Measurements from ENCODE around the gene VAMP4.

Gene VAMP4

GRCh38 chr1:171718848-171719247 is 23.0 kb downstream of the VAMP4 start:
- peaks cover 8% of the 10 kb centered on the region for H3K4me1 Mint-ChIP-seq
- TF ChIP-seq CTCF (IDR thresholded peaks at IDR 0.05): no peak
- H3K36me3 Mint-ChIP-seq (ENCODE audit: low read depth): peaks cover 33% of the 10 kb centered on the region
- no peaks in the 10 kb centered on the region for H3K27me3 Mint-ChIP-seq (ENCODE audit: low read depth, poor library complexity)
- peaks cover 33% of the 10 kb centered on the region for H3K9me3 Mint-ChIP-seq
- no peak overlapping the region for H3K27ac Mint-ChIP-seq
- H3K4me3 Mint-ChIP-seq: no peak overlapping the region
- no peak for DNase-seq

DNA sequence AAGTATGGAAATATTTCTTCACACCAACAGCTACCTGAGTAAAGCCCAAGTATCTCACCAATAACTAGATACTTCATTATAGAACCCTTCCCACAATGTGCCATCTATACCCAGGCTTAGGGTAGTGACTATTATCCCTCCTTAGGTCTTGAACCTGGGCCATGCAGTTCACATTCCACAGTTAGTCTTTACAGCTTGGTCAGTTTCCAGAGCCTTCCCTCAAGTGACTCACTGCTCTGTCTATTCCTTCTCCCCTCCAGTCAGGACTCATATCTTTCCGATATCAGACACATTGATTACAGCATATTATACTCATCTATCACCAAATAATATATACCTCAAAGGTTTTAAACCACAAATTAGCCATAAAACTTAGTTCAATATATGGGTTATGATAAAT is 23.6 kb downstream of the VAMP4 start:
- TF ChIP-seq CTCF (IDR thresholded peaks at IDR 0.05): no peak
- no peak overlapping the region for H3K27ac Mint-ChIP-seq
- no peak for DNase-seq
- no peaks in the 10 kb centered on the region for H3K27me3 Mint-ChIP-seq (ENCODE audit: low read depth, poor library complexity)
- no peak overlapping the region for H3K4me3 Mint-ChIP-seq
- H3K9me3 Mint-ChIP-seq: peaks cover 26% of the 10 kb centered on the region
- H3K36me3 Mint-ChIP-seq (ENCODE audit: low read depth): peaks cover 27% of the 10 kb centered on the region
- H3K4me1 Mint-ChIP-seq: peaks cover 8% of the 10 kb centered on the region

GRCh38 chr1:171717062-171717718 is 24.7 kb downstream of the VAMP4 start:
- Mint-ChIP-seq H3K4me1 (peaks cover 8% of the 10 kb centered on the region), H3K36me3 (ENCODE audit: low read depth) (peaks cover 17% of the 10 kb centered on the region), H3K4me3 (no peak overlapping the region), H3K27me3 (ENCODE audit: low read depth, poor library complexity) (no peaks in the 10 kb centered on the region), H3K9me3 (peaks cover 16% of the 10 kb centered on the region), H3K27ac (no peak overlapping the region)
- TF ChIP-seq CTCF (IDR thresholded peaks at IDR 0.05): no peak
- no peak for DNase-seq

DNA sequence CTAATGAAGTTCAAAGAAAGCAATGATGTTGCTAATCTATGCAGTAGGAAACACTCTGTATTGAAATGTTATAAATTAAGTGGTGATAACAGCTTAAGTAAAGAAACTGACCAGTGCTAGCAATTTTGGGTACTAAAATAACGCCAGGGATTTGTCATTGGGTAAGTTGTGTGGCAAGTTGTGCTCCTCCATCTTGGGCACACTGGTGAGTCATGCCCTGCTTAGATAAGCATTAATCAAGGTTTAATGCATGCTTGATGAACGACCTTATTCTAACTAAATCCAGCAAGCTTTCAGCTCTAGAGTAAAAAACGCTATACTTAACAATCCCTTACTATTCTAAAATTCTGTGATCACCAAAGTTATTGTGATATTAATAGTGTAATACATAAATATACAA is 25.2 kb downstream of the VAMP4 start:
- no peak overlapping the region for H3K27ac Mint-ChIP-seq
- H3K4me3 Mint-ChIP-seq: no peak overlapping the region
- no peak for TF ChIP-seq CTCF (IDR thresholded peaks at IDR 0.05)
- H3K27me3 Mint-ChIP-seq (ENCODE audit: low read depth, poor library complexity): no peaks in the 10 kb centered on the region
- peaks cover 8% of the 10 kb centered on the region for H3K4me1 Mint-ChIP-seq
- peaks cover 16% of the 10 kb centered on the region for H3K36me3 Mint-ChIP-seq (ENCODE audit: low read depth)
- peaks cover 13% of the 10 kb centered on the region for H3K9me3 Mint-ChIP-seq
- no peak for DNase-seq

DNA sequence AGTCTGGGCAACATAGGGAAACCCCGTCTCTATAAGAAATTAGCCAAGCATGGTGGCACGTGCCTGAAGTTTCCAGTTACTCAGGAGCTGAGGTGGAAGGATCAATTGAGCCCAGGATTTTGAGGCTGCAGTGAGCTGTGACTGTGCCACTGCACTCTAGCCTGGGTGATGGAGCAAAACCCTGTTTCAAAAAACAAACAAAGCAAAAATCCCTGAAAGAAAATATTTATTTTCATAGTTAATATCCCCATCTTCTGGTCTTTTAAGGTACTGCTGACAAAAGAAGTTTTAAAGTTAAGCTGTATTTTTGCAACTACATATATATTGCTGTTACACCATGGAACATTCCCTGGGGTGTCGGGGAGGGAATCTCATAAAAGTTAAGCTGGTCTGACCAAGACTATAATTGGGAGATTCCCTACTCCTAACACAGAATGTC is 26.0 kb downstream of the VAMP4 start:
- no peak overlapping the region for H3K4me3 Mint-ChIP-seq
- TF ChIP-seq CTCF (IDR thresholded peaks at IDR 0.05): no peak
- H3K4me1 Mint-ChIP-seq: peaks cover 8% of the 10 kb centered on the region
- peaks cover 8% of the 10 kb centered on the region for H3K36me3 Mint-ChIP-seq (ENCODE audit: low read depth)
- peak; percentile 4 for DNase-seq
- peak overlapping the region; percentile 78 for H3K27ac Mint-ChIP-seq
- H3K27me3 Mint-ChIP-seq (ENCODE audit: low read depth, poor library complexity): no peaks in the 10 kb centered on the region
- peaks cover 6% of the 10 kb centered on the region for H3K9me3 Mint-ChIP-seq

DNA sequence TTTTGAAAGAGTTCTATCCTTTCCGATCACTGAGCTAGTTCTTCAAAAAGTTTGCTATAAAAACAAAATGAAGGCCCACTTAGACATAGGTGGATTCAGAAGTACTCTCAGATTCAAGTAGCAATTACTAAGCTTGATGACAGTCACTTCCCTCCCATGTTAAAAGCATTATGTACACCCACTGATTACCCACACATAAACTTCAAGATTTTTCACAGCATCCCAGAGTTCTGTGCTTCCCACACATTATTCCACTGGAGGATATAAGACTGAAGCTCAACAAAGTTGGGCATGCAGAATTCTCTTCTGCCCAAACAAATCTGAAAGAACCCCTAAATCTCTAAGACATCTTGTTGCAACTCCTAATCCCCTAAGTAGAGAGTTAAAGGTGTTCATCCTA is 29.5 kb downstream of the VAMP4 start:
- H3K27me3 Mint-ChIP-seq (ENCODE audit: low read depth, poor library complexity): no peaks in the 10 kb centered on the region
- H3K27ac Mint-ChIP-seq: no peak overlapping the region
- H3K36me3 Mint-ChIP-seq (ENCODE audit: low read depth): peaks cover 4% of the 10 kb centered on the region
- TF ChIP-seq CTCF (IDR thresholded peaks at IDR 0.05): no peak
- no peak for DNase-seq
- H3K4me3 Mint-ChIP-seq: no peak overlapping the region
- no peaks in the 10 kb centered on the region for H3K9me3 Mint-ChIP-seq
- peaks cover 8% of the 10 kb centered on the region for H3K4me1 Mint-ChIP-seq
